ENCODE measurements around the gene MRPL52. TPM values are rescaled to one million over a fixed set of nuclear protein-coding genes. Genes with fewer than 3 reads are reported as not detected.

The MRPL52 gene
- total and polyA plus RNA-seq, 2 of the 13 experiments (the other 11 are each of a cell fraction or from before 2014, with no cell fraction given) = 118 to 329 TPM

DNA sequence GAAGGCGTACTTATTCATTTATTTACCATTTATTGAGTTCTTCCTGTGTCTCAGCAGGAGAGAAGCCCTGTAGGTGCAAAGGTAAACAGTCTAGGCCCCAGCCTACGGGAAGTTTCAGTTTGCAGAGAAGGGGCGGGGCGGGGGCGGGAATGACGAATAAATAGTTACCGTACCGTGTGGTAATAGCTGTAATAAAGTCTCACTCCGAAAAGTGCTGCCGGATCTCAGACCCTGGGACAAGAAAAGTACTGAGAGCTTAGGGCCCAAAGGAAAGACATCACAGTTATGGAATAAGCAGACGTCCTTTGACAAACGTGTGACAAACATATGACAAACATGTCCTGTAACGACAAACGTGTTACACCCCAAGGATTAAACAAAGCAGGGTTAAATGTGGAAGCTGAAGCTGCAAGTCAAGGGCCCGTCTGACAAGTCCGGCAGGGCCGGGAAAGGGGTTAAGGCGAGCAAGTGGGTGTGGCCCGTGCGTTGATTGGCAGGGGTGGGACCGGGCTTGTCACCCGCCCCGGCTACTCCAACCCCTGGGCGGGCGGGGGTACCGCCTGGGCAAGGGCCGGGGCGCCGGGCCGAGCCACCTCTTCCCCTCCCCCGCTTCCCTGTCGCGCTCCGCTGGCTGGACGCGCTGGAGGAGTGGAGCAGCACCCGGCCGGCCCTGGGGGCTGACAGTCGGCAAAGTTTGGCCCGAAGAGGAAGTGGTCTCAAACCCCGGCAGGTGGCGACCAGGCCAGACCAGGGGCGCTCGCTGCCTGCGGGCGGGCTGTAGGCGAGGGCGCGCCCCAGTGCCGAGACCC, 41.7 kb downstream of the MRPL52 start, which contains the start of gene LRP10 (continued):
- TF ChIP-seq KAT7 (CRISPR knock-in tag; IDR thresholded peaks at IDR 0.05; ENCODE audit: borderline replicate concordance) = peak; percentile 96
- TF ChIP-seq ZNF296 (CRISPR knock-in tag; conservative IDR thresholded peaks at IDR 0.05) = peak; percentile 80
- TF ChIP-seq ZNF225 (CRISPR knock-in tag; IDR thresholded peaks at IDR 0.05) = peak; percentile 94; the same call in 1 of the 2 replicates
- peak; percentile 77; the same call in 1 of the 2 replicates for TF ChIP-seq ZNF253 (CRISPR knock-in tag; IDR thresholded peaks at IDR 0.05; ENCODE audit: borderline replicate concordance)
- TF ChIP-seq ZNF274 (CRISPR knock-in tag; IDR thresholded peaks at IDR 0.05) = peak; percentile 98
- no peak; the same call in 1 of the 2 replicates for TF ChIP-seq ZFP41 (CRISPR knock-in tag; IDR thresholded peaks at IDR 0.05; ENCODE audit: borderline replicate concordance)
- 0 out of 2 replicates have a peak, but pooled peaks have one; percentile 56 for TF ChIP-seq HES4 (CRISPR knock-in tag; IDR thresholded peaks at IDR 0.05; ENCODE audit: borderline replicate concordance)
- TF ChIP-seq NCOA2 (CRISPR knock-in tag; IDR thresholded peaks at IDR 0.05) = peak; percentile 78
- TF ChIP-seq ZNF143 (CRISPR knock-in tag; IDR thresholded peaks at IDR 0.05) = 0 out of 2 replicates have a peak, but pooled peaks have one; percentile 28
- peak; percentile 68 for TF ChIP-seq KDM4B (CRISPR knock-in tag; IDR thresholded peaks at IDR 0.05)
- no peak for TF ChIP-seq CBX2 (IDR thresholded peaks at IDR 0.05; ENCODE audit: low read depth, low read length)
- TF ChIP-seq CBX2 (CRISPR knock-in tag; IDR thresholded peaks at IDR 0.05; ENCODE audit: low read depth) = peak; percentile 80
- TF ChIP-seq, protein P1, sequence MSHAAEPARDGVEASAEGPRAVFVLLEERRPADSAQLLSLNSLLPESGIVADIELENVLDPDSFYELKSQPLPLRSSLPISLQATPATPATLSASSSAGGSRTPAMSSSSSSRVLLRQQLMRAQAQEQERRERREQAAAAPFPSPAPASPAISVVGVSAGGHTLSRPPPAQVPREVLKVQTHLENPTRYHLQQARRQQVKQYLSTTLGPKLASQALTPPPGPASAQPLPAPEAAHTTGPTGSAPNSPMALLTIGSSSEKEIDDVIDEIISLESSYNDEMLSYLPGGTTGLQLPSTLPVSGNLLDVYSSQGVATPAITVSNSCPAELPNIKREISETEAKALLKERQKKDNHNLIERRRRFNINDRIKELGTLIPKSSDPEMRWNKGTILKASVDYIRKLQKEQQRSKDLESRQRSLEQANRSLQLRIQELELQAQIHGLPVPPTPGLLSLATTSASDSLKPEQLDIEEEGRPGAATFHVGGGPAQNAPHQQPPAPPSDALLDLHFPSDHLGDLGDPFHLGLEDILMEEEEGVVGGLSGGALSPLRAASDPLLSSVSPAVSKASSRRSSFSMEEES (CRISPR knock-in tag; IDR thresholded peaks at IDR 0.05) = 0 out of 2 replicates have a peak, but pooled peaks have one; percentile 63
- TF ChIP-seq ZNF564 (CRISPR knock-in tag; IDR thresholded peaks at IDR 0.05) = peak; percentile 71; the same call in 1 of the 2 replicates
- TF ChIP-seq GABPB1 (CRISPR knock-in tag; IDR thresholded peaks at IDR 0.05) = peak; percentile 88
- TF ChIP-seq ZNF20 (CRISPR knock-in tag; IDR thresholded peaks at IDR 0.05) = peak; percentile 82; the same call in 1 of the 2 replicates
- TF ChIP-seq U2AF1 (optimal IDR thresholded peaks at IDR 0.05; ENCODE audit: low read depth, low read length) = peak; percentile 77
- peak; percentile 86; the same call in 1 of the 2 replicates for TF ChIP-seq CERS6 (CRISPR knock-in tag; IDR thresholded peaks at IDR 0.05)
- 0 out of 2 replicates have a peak, but pooled peaks have one; percentile 30 for TF ChIP-seq ZNF101 (CRISPR knock-in tag; IDR thresholded peaks at IDR 0.05; ENCODE audit: borderline replicate concordance, low read depth)
- peak; percentile 96 for TF ChIP-seq SP5 (CRISPR knock-in tag; IDR thresholded peaks at IDR 0.05; ENCODE audit: borderline replicate concordance, low read depth)
- TF ChIP-seq CHD4 (IDR thresholded peaks at IDR 0.05; ENCODE audit: borderline replicate concordance, low read length) = peak; percentile 86; the same call in 1 of the 2 replicates
- TF ChIP-seq ZNF639 (CRISPR knock-in tag; conservative IDR thresholded peaks at IDR 0.05) = peak; percentile 88
- TF ChIP-seq ZFP37 (CRISPR knock-in tag; IDR thresholded peaks at IDR 0.05; ENCODE audit: borderline replicate concordance) = no peak; the same call in 1 of the 2 replicates
- TF ChIP-seq KLF15 (CRISPR knock-in tag; IDR thresholded peaks at IDR 0.05; ENCODE audit: borderline replicate concordance) = peak; percentile 54; the same call in 1 of the 2 replicates

All from HepG2 (cell line).